Right atrium auricular region (tissue), 2 donors: ENCODE results near the gene COL23A1. TPM values are rescaled to one million over a fixed set of nuclear protein-coding genes. Genes with fewer than 3 reads are reported as not detected.

Experiments used
- DNase-seq: peaks from one replicate; pipeline ENCODE4 v3.0.0-alpha.2; 2019; ENCODE audit warnings: low spot score
- H3K27ac ChIP-seq, 2 donors: fragments of 200-600 bp; sonication (generic); 1 replicate in 1 of 2; 2 replicates in 1 of 2; pipeline ENCODE4 v1.5.1; 2016 to 2019
- H3K27me3 ChIP-seq, 2 donors: fragments of 200-600 bp; sonication (generic); one replicate each; pipeline versions ENCODE4 v1.5.1 to v1.6.0; 2017 to 2019
- H3K36me3 ChIP-seq: fragments of 200-600 bp; sonication (generic); one replicate; pipeline ENCODE4 v1.5.1; 2016
- H3K4me1 ChIP-seq, 2 donors: fragments of 200-600 bp; sonication (generic); one replicate each; pipeline versions ENCODE4 v1.5.1 to v1.6.0; 2017 to 2019
- H3K4me3 ChIP-seq, 2 donors: fragments of 200-600 bp; sonication (generic); 1 replicate in 1 of 2; 2 replicates in 1 of 2; pipeline ENCODE4 v1.5.1; 2017 to 2019; ENCODE audit warnings: mild to moderate bottlenecking in 1 of 2, moderate library complexity in 1 of 2
- H3K9me3 ChIP-seq, 2 donors: fragments of 200-600 bp; sonication (generic); one replicate each; pipeline ENCODE4 v1.5.1; 2019
- CTCF ChIP-seq, 2 donors: fragments of 200-600 bp; sonication (generic); IDR thresholded peaks; one replicate each; pipeline ENCODE4 v1.5.1; 2019; ENCODE audit warnings: antibody characterized with exemption in 2 of 2
- total RNA-seq, 2 donors: library from RNA; depleted of rRNA; stranded (reverse); fragments of >200 nt; gene quantifications; one replicate each; pipeline ENCODE4 v1.1.0, GENCODE V29; 2016

Gene COL23A1
- total RNA-seq, 2 donors from 2014 or later, result 5.7 to 6.8 TPM

- H3K4me3 ChIP-seq, result no peak overlapping the region
- H3K27ac ChIP-seq, result no peak overlapping the region
- H3K9me3 ChIP-seq, result no peaks in the 10 kb centered on the region
- H3K27me3 ChIP-seq, result no peaks in the 10 kb centered on the region
- H3K36me3 ChIP-seq, result no peaks in the 10 kb centered on the region
- no peaks in the 10 kb centered on the region for H3K4me1 ChIP-seq
- no peak for DNase-seq
- no peak for TF ChIP-seq CTCF (IDR thresholded peaks at IDR 0.05)
Observed at GRCh38 chr5:178189433-178189832, 400.8 kb downstream of the COL23A1 start.

Other genes starting within 250 kb of the COL23A1 start
- 10 to 100 TPM in 1 of 2 donors, 1 to 10 TPM in 1; 9.6 to 17.3 TPM for gene CLK4, start 36.7 kb upstream of the COL23A1 start, total RNA-seq
- 1 to 10 TPM; 6.4 to 8.1 TPM for gene ZNF354A, start 140.3 kb upstream of the COL23A1 start, total RNA-seq